GM12865 (cell line): Measurements from ENCODE around the gene SIDT2.

Source experiments
- DNase-seq: peaks from one replicate; pipeline ENCODE4 v3.0.0; 2010; ENCODE audit warnings: low read depth
- H3K4me3 ChIP-seq: 2 replicates; pipeline ENCODE4 v1.5.1; 2011; ENCODE audit warnings: mild to moderate bottlenecking, low read depth, low read length, control low read depth
- TF ChIP-seq, protein P1 (sequence below): IDR thresholded peaks from 2 replicates; pipeline ENCODE4 v1.5.1; 2011; ENCODE audit warnings: low read length, control low read depth, low read depth, inconsistent platforms; ENCODE audit not compliant: insufficient read depth; ENCODE audit errors: missing control alignments

Gene SIDT2

DNA sequence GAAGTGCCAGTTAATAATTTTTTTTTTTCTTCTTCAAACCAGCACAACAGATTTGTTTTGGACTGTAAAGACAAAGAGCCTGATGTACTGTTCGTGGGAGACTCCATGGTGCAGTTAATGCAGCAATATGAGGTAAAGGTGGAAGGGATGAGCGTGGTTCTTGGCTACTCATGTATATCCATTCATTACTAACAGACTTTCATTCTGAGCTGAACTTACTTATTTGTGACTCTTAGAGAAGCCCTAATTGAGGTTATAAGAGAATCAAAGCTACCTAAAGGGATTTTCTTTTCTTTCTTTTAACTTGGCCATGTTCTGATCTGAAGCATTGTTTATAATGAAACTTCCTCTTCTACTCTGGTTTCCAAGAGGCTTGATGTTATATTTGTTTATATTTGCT is 18.7 kb upstream of the SIDT2 start:
- TF ChIP-seq, protein P1, sequence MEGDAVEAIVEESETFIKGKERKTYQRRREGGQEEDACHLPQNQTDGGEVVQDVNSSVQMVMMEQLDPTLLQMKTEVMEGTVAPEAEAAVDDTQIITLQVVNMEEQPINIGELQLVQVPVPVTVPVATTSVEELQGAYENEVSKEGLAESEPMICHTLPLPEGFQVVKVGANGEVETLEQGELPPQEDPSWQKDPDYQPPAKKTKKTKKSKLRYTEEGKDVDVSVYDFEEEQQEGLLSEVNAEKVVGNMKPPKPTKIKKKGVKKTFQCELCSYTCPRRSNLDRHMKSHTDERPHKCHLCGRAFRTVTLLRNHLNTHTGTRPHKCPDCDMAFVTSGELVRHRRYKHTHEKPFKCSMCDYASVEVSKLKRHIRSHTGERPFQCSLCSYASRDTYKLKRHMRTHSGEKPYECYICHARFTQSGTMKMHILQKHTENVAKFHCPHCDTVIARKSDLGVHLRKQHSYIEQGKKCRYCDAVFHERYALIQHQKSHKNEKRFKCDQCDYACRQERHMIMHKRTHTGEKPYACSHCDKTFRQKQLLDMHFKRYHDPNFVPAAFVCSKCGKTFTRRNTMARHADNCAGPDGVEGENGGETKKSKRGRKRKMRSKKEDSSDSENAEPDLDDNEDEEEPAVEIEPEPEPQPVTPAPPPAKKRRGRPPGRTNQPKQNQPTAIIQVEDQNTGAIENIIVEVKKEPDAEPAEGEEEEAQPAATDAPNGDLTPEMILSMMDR = no peak
- no peak overlapping the region for H3K4me3 ChIP-seq
- DNase-seq = no peak

DNA sequence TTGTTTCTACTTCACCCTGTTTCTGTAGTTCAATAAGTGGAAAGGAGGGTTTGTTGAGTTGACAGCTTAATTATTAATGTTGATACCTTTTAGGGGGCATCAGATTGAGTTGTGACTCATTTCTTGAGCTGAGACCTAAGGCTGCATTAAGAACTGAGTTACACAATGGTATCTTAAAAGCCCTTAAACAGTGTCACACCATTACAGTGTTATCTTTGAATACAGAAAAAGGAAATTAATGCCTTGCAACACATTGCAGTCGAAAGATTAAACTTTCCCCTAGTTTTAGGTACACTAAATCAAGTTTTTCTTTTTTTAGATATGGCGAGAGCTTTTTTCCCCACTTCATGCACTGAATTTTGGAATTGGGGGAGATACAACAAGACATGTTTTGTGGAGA is 17.7 kb upstream of the SIDT2 start:
- TF ChIP-seq, protein P1 = no peak
- no peak for DNase-seq
- H3K4me3 ChIP-seq = no peak overlapping the region

DNA sequence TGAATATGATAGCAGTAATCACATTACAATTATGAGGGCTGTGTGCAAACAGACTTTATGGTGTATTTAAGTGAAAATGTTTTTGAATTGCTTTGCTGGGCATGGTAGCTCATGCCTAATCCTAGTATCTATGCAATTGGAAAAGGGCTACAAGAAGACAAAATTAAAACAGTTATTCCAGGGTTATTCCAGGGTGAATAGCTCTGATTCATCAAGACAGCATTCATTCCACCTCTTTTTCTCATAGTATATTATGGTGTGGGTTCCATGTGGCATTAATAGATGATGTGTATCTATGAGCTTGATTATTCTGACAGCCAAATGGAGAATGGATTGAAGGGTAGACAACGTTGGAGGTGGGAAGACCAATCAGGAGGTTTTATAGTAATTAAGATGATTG is 12.1 kb upstream of the SIDT2 start:
- H3K4me3 ChIP-seq = no peak overlapping the region
- no peak for DNase-seq
- TF ChIP-seq, protein P1 = no peak

DNA sequence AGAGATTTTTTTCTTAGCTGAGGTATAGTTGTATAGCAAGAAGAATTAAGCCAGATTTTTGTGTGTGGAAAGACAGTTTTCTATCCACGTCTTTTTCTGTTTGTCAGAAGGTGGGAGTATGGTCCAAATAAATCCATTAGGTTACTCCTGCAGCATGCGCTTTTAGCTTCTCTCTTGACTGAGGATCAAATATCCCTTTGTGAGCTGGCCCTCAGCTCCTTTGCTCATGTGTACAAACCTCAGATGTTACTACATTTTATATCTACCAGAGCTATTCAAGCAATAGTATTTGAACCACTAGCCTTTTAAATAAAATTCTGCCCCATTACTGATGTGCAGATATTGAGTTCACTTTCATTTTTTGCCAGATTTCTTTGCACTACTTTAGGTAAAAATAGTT is 8.8 kb upstream of the SIDT2 start:
- TF ChIP-seq, protein P1 = no peak
- H3K4me3 ChIP-seq = no peak overlapping the region
- no peak for DNase-seq

DNA sequence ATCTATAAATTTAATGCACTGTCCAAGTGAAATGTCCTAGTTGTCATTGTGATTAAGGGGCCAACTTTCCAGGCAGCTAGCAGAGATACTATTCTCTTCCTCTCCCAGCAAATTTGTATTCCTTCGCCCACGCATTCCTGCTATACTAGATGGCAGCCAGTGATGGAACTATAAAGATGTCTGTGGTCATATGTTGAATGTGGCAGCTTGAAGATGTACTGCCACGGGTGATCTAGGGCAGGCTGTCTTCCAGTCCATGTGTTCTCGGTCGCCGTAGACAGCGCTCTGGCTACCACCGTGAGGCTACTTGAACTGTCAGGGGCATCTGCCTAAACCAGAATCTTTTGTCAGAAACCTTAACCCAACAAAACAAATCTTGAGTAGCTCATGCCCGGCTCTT is 8.3 kb upstream of the SIDT2 start:
- no peak for DNase-seq
- H3K4me3 ChIP-seq = no peak overlapping the region
- TF ChIP-seq, protein P1 = no peak

DNA sequence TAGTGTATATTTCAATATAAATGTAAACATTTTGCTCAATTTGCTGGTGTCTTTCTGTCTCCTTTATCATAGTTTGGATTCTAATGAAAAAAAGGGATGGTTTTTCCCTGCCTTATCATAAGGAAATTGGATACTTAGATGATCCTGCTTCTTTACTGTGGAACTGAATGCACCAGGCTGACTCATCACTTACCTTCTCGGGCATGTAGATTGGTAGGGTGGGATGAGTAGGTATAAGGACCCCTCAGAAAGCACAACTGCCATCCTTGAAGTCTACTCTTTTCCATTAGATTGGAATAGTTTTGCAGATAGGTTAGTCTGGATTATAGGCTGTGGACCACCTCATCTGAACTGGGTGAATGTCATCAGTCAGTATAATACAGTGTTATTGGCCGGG is 7.5 kb upstream of the SIDT2 start:
- no peak overlapping the region for H3K4me3 ChIP-seq
- DNase-seq = no peak
- TF ChIP-seq, protein P1 = no peak

DNA sequence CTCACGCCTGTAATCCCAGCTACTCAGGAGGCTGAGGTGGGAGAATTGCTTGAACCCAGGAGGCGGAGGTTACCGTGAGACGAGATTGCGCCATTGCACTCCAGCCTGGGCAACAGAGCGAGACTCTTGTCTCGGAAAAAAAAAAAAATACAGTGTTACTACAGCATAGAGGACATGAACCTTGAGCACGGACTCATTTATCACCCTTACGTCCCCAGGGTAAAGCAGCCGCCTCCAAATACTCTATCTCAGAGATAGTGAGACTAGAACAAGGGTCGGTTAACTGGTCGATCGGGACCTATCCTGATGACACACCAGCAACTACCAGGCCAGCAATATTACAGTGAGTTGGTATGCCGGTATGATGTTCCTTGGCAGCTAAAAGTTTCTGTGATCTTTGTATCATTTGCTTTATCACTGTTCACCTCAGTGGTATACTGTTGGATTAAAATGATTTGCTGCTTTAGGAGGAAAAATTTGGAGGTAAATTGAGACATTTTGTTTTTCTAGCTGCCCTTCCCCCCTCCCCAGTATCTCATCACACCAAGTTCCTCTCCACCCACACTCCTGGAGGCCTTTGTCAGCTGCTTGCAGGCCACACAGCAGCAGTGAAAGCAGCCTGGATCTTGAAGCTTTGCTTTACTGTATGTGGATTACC is 7.0 kb upstream of the SIDT2 start:
- no peak for DNase-seq
- H3K4me3 ChIP-seq = no peak overlapping the region
- TF ChIP-seq, protein P1 = no peak
